Psoas muscle (tissue), 8 donors: Measurements from ENCODE around the gene CFDP1. TPM values are rescaled to one million over a fixed set of nuclear protein-coding genes. Genes with fewer than 3 reads are reported as not detected.

Experiments used
- ATAC-seq, 4 donors: fragments of 200-7000 bp; cut with Tn5 transposase; one replicate each; pipeline ENCODE4 v1.9.1; 2020; ENCODE audit warnings: moderate library complexity in 3 of 4, mild to moderate bottlenecking in 2 of 4
- DNase-seq, 2 donors: peaks; one replicate each; pipeline ENCODE4 v3.0.0-alpha.2; 2020
- H3K27ac ChIP-seq: fragments of 200-600 bp; one replicate; pipeline ENCODE4 v1.8.0; 2022
- H3K27me3 ChIP-seq, 3 donors: fragments of 200-600 bp in 1 of 3; one replicate each; pipeline versions ENCODE4 v1.6.1 to v1.8.0; 2013 to 2022; ENCODE audit warnings: low read length in 2 of 3, mild to moderate bottlenecking in 2 of 3, moderate library complexity in 1 of 3; ENCODE audit not compliant: insufficient read depth in 3 of 3
- H3K36me3 ChIP-seq, 2 donors: fragments of 200-600 bp in 1 of 2; one replicate each; pipeline versions ENCODE4 v1.6.1 to v1.8.0; 2013 to 2022; ENCODE audit warnings: low read depth in 1 of 2, mild to moderate bottlenecking in 1 of 2, moderate library complexity in 1 of 2; ENCODE audit not compliant: insufficient read depth in 1 of 2
- H3K4me1 ChIP-seq: fragments of 200-600 bp; one replicate; pipeline ENCODE4 v1.8.0; 2022
- H3K4me3 ChIP-seq: fragments of 200-600 bp; one replicate; pipeline ENCODE4 v1.8.0; 2022; ENCODE audit warnings: mild to moderate bottlenecking
- H3K9me3 ChIP-seq: fragments of 200-600 bp; one replicate; pipeline ENCODE4 v1.8.0; 2022
- WGBS, 3 donors: extraction: QIAGEN DNeasy Blood & Tissue Kit; methylation state at CpG; one replicate each; pipeline versions ENCODE4 v1.1.6 to v1.1.7; 2013; 5-methylcytosine and 5-hydroxymethylcytosine counted together
- intact Hi-C, 2 donors: fragments of 100-400 bp; cut with DNase I; formaldehyde crosslinking; loops; one replicate each; pipeline versions ENCODE4 v1.11.0 to v1.14.2; 2022
- polyA plus RNA-seq, 3 donors: library from polyadenylated mRNA; stranded (reverse); fragments of 200-250 nt; gene quantifications; one replicate each; pipeline ENCODE4 v1.2.3, GENCODE V29; 2013
- total RNA-seq, 4 donors: library from RNA; stranded (reverse); fragmentation: NEBNext Ultra II Directional in 2 of 4; extraction: Animal tissue kit (Norgen Biotek cat#: 25700) in 2 of 4; gene quantifications; one replicate each; pipeline versions ENCODE4 v1.2.1 to v1.2.4, GENCODE V29; 2021 to 2023
- TF ChIP-seq, protein P1 (sequence below): fragments of 200-600 bp; IDR thresholded peaks from one replicate; pipeline ENCODE4 v1.8.0; 2022; ENCODE audit warnings: antibody characterized with exemption
- donor health status: healthy with polysubstance abuse.
- donor health status: DM: no; HTN: no; CAD: no; lungs with moderate emphysema.
- donor health status: Bipolar disorder and iron deficiency.
- donor health status: healthy.
- donor health status: DM: yes; HTN: yes; CAD: no.
- donor health status: DM: no; HTN: no; CAD: no.
- donor health status: DM: no; HTN: no; CAD: no.
- donor health status: DM: yes; HTN: yes; CAD: no.

CFDP1 gene
- total and polyA plus RNA-seq, 7 donors, result 16.6 to 78.2 (median 21.9) TPM

DNA sequence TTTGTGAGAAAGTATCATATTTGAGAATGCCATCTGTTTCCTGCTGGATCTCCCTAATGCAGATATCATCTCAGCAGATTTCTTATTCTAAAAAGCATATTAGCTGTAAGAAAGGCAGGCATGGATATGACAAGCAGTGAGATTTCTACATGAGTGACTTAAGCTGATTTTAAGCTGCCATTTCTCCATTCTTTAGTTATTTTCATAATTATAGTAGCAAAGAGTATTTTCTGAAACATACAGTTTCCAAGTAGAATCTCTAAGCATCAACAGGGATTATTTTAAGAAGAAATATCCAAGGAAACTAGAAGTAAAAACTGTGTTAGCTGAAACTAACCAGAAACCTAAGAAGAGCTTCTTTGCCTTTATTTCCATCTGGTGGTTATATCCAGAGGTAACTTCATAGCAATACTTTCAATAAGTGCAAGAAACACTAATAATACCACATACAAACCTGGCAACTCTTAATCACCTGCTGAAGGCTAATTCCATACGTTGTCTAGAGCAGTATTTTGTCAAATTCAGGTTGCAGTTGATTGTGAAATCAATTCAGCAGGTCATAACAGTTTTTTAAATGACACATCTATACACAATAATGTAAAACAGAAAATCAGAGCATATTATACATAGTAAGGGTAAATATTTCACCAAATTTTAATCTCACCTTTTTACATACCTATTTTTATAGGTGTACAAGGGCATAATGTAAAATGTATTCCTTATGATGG lies 42.2 kb downstream of the CFDP1 start:
- DNase-seq (no peak), ATAC-seq (no peak)
- Histone ChIP-seq H3K36me3 (peaks cover 9 to 52% of the 10 kb centered on the region in 2 donors), H3K9me3 (no peaks in the 10 kb centered on the region), H3K4me1 (no peaks in the 10 kb centered on the region), H3K27me3 (no peaks in the 10 kb centered on the region), H3K27ac (no peak overlapping the region), H3K4me3 (no peak overlapping the region)
- TF ChIP-seq, protein P1, sequence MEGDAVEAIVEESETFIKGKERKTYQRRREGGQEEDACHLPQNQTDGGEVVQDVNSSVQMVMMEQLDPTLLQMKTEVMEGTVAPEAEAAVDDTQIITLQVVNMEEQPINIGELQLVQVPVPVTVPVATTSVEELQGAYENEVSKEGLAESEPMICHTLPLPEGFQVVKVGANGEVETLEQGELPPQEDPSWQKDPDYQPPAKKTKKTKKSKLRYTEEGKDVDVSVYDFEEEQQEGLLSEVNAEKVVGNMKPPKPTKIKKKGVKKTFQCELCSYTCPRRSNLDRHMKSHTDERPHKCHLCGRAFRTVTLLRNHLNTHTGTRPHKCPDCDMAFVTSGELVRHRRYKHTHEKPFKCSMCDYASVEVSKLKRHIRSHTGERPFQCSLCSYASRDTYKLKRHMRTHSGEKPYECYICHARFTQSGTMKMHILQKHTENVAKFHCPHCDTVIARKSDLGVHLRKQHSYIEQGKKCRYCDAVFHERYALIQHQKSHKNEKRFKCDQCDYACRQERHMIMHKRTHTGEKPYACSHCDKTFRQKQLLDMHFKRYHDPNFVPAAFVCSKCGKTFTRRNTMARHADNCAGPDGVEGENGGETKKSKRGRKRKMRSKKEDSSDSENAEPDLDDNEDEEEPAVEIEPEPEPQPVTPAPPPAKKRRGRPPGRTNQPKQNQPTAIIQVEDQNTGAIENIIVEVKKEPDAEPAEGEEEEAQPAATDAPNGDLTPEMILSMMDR, result no peak
- intact Hi-C loops, result no loop called here
- 78 to 94% (median 84%) methylated on average over 1 of the region's 1 CpG for WGBS, 3 donors

DNA sequence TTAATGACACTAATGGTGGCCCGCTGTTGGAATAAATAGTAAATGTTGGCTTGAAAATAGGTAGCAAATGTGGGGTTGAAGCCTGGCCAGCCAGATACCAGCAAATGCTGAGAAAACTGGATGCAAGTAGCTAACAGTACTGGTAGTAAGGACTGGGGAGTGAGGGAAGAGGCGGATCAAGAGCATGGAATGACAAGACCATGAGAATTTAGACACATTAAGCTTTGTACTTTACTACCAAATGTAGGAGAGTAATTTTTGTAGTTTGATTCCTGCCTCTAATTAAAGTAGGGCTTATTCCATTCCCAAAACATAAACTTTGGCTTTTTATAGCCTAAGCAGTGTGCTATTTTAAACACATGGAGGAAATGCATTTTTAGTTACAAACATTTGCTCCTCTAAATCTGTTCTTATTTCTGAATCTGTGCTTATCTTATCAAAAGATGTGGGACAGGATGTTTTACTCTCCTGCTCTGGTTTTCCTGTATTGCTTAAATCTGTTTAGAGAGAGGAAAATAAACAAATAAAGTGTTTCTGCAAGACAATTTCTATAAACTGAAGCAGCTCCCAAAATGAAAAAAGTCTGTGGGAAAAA lies 44.1 kb downstream of the CFDP1 start:
- ATAC-seq, result no peak
- no peak overlapping the region for H3K4me3 ChIP-seq
- 77 to 79% (median 78%) methylated on average over 2 of the region's 2 CpGs for WGBS, 3 donors
- no peak overlapping the region for H3K27ac ChIP-seq
- TF ChIP-seq, protein P1, result no peak
- H3K9me3 ChIP-seq, result no peaks in the 10 kb centered on the region
- intact Hi-C loops, result loop anchor here in 1 of 2 donors (5.0 kb wide), 2 partner anchors 152 to 192 kb away; no protein-coding TSS in a partner anchor
- H3K36me3 ChIP-seq, result peaks cover 9 to 41% of the 10 kb centered on the region in 2 donors
- no peak for DNase-seq
- no peaks in the 10 kb centered on the region for H3K4me1 ChIP-seq
- no peaks in the 10 kb centered on the region for H3K27me3 ChIP-seq

GRCh38 chr16:75387951-75388350 lies 45.4 kb downstream of the CFDP1 start:
- 88 to 95% (median 88%) methylated on average over 4 of the region's 4 CpGs for WGBS, 3 donors
- no peak overlapping the region for H3K4me3 ChIP-seq
- DNase-seq (no peak), ATAC-seq (no peak)
- no peak overlapping the region for H3K27ac ChIP-seq
- intact Hi-C loops, result loop anchor here (2.0 to 5.0 kb wide), 3 partner anchors 151 to 191 kb away; no protein-coding TSS in a partner anchor
- H3K27me3 ChIP-seq, result no peaks in the 10 kb centered on the region
- H3K4me1 ChIP-seq, result no peaks in the 10 kb centered on the region
- TF ChIP-seq, protein P1, result no peak
- H3K9me3 ChIP-seq, result no peaks in the 10 kb centered on the region
- peaks cover 3 to 32% of the 10 kb centered on the region in 2 donors for H3K36me3 ChIP-seq

- TF ChIP-seq, protein P1, result peak; percentile 86
- intact Hi-C loops, result loop anchor here (2.0 to 5.0 kb wide), 4 partner anchors 148 to 188 kb away; no protein-coding TSS in a partner anchor
- Histone ChIP-seq H3K9me3 (no peaks in the 10 kb centered on the region), H3K4me1 (no peaks in the 10 kb centered on the region), H3K4me3 (no peak overlapping the region), H3K27me3 (no peaks in the 10 kb centered on the region), H3K27ac (no peak overlapping the region), H3K36me3 (peaks cover 0 to 12% of the 10 kb centered on the region in 2 donors)
- DNase-seq, result no peak
- WGBS, 3 donors, result 30 to 38% (median 35%) methylated on average over 5 of the region's 5 CpGs
- ATAC-seq, result peak; percentile 44 to 80 (median 58)
These were observed 47.7 kb downstream of the CFDP1 start for GRCh38 chr16:75385507-75386152.
